ENCODE data around the gene SPTLC3. TPM values are rescaled to one million over a fixed set of nuclear protein-coding genes. Genes with fewer than 3 reads are reported as not detected.

SPTLC3 gene
- polyA plus RNA-seq, 3 donors = 0.01 TPM; not detected in 2

DNA sequence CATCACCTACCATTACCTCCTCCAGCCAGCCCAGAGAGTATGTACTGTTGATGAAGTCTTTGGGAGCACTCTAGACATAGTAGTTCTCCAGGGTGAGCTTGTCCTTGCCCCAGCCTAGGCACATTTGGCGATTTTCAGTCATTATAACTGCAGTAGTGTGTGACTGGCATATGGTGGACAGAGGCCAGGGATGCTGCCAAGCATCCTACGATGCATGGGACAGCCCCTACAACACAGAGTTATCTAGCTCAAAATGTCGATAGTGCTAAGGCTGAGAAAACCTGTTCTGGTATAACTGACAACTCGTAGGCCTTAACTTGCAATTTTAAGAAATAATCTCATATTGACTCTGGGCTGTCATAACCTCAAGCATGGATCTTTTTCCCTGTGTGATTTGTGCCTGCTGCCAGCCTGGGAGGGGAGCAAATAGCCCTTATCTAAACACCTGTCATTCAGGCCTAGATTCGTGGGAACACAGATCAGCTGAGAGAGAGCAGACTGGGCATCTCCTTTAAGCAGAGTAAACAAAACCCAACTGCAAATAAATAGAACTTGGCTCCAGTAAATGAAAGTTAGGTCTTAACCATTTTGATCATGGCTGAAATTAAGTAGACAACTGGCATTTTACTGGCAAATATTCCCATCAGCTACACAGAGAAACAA, 102.6 kb downstream of the SPTLC3 start:
- no peak overlapping the region for H3K27ac Mint-ChIP-seq
- H3K9me3 ChIP-seq (replicated peaks in 1 of 2; ENCODE audit: control insufficient read depth in 1 of 2, insufficient read depth in 1 of 2, low read length in 2 of 2) = no peaks in the 10 kb centered on the region
- TF ChIP-seq, protein P1, sequence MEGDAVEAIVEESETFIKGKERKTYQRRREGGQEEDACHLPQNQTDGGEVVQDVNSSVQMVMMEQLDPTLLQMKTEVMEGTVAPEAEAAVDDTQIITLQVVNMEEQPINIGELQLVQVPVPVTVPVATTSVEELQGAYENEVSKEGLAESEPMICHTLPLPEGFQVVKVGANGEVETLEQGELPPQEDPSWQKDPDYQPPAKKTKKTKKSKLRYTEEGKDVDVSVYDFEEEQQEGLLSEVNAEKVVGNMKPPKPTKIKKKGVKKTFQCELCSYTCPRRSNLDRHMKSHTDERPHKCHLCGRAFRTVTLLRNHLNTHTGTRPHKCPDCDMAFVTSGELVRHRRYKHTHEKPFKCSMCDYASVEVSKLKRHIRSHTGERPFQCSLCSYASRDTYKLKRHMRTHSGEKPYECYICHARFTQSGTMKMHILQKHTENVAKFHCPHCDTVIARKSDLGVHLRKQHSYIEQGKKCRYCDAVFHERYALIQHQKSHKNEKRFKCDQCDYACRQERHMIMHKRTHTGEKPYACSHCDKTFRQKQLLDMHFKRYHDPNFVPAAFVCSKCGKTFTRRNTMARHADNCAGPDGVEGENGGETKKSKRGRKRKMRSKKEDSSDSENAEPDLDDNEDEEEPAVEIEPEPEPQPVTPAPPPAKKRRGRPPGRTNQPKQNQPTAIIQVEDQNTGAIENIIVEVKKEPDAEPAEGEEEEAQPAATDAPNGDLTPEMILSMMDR (IDR thresholded peaks at IDR 0.05) = no peak
- no peaks in the 10 kb centered on the region for H3K36me3 Mint-ChIP-seq
- no peak overlapping the region for H3K9ac ChIP-seq (ENCODE audit: insufficient read depth, low read length, poor library complexity, severe bottlenecking)
- H3K36me3 ChIP-seq (replicated peaks in 1 of 2; ENCODE audit: control insufficient read depth in 1 of 2, insufficient read depth in 2 of 2, low read length in 2 of 2) = no peaks in the 10 kb centered on the region
- no peak overlapping the region for H3K27ac ChIP-seq (ENCODE audit: low read depth in 1 of 2, low read length in 2 of 2)
- H3K4me1 ChIP-seq (ENCODE audit: control insufficient read depth in 1 of 2, insufficient read depth in 2 of 2, low read length in 2 of 2) = no peaks in the 10 kb centered on the region
- H3K9me3 Mint-ChIP-seq = no peaks in the 10 kb centered on the region
- H3K4me3 Mint-ChIP-seq = no peak overlapping the region
- no peaks in the 10 kb centered on the region for H3K4me1 Mint-ChIP-seq
- peaks cover 0 to under 1% (median 0%) of the 10 kb centered on the region in 3 donors for H3K27me3 Mint-ChIP-seq (ENCODE audit: low read depth in 3 of 3)
- no peaks in the 10 kb centered on the region for H3K27me3 ChIP-seq (ENCODE audit: control insufficient read depth in 2 of 2, insufficient read depth in 2 of 2, low read length in 2 of 2)
- DNase-seq = no peak
- H3K4me2 ChIP-seq (replicated peaks; ENCODE audit: extremely low read depth, low read length, poor library complexity, severe bottlenecking) = no peak overlapping the region
- H3K4me3 ChIP-seq (replicated peaks in 1 of 3; ENCODE audit: low read depth in 2 of 3, low read length in 3 of 3) = no peak overlapping the region
- H2AFZ ChIP-seq (ENCODE audit: insufficient read depth, low read depth, low read length, poor library complexity, severe bottlenecking) = no peak overlapping the region
- WGBS (ENCODE audit: insufficient coverage) = 94% methylated on average over 4 of the region's 5 CpGs
- no peaks in the 10 kb centered on the region for H4K20me1 ChIP-seq (ENCODE audit: insufficient read depth, low read length)
- intact Hi-C loops (cut with micrococcal nuclease) = no loop called here
- no peaks in the 10 kb centered on the region for H3K79me2 ChIP-seq (ENCODE audit: insufficient read depth, low read length)

DNA sequence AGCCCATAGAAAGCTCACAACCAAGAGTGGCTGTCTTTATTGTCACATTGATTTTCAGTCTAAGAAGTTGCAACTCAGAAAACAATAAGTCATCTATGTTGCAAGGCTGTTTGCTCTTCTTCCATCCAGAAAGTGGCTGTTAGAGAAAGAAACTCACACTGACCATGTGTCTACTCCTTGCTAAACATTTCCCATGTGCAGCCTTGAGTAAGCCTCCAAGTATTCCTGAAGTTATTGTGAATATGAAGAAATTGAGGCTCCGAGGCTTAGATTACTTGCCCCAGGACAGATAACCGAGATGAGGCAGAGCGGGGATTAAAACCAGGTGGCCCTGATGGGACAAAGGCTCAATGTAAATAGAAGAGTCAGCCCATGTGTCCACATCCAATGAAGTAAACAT, 105.0 kb downstream of the SPTLC3 start:
- no peak overlapping the region for H3K9ac ChIP-seq (ENCODE audit: insufficient read depth, low read length, poor library complexity, severe bottlenecking)
- DNase-seq = no peak
- intact Hi-C loops (cut with micrococcal nuclease) = no loop called here
- H4K20me1 ChIP-seq (ENCODE audit: insufficient read depth, low read length) = no peaks in the 10 kb centered on the region
- TF ChIP-seq, protein P1 (IDR thresholded peaks at IDR 0.05) = no peak
- H3K27ac ChIP-seq (ENCODE audit: low read depth in 1 of 2, low read length in 2 of 2) = no peak overlapping the region
- H2AFZ ChIP-seq (ENCODE audit: insufficient read depth, low read depth, low read length, poor library complexity, severe bottlenecking) = no peak overlapping the region
- no peaks in the 10 kb centered on the region for H3K27me3 ChIP-seq (ENCODE audit: control insufficient read depth in 2 of 2, insufficient read depth in 2 of 2, low read length in 2 of 2)
- H3K79me2 ChIP-seq (ENCODE audit: insufficient read depth, low read length) = no peaks in the 10 kb centered on the region
- no peaks in the 10 kb centered on the region for H3K9me3 ChIP-seq (replicated peaks in 1 of 2; ENCODE audit: control insufficient read depth in 1 of 2, insufficient read depth in 1 of 2, low read length in 2 of 2)
- no peaks in the 10 kb centered on the region for H3K36me3 ChIP-seq (replicated peaks in 1 of 2; ENCODE audit: control insufficient read depth in 1 of 2, insufficient read depth in 2 of 2, low read length in 2 of 2)
- H3K4me1 ChIP-seq (ENCODE audit: control insufficient read depth in 1 of 2, insufficient read depth in 2 of 2, low read length in 2 of 2) = no peaks in the 10 kb centered on the region
- no peak overlapping the region for H3K4me2 ChIP-seq (replicated peaks; ENCODE audit: extremely low read depth, low read length, poor library complexity, severe bottlenecking)
- Mint-ChIP-seq H3K9me3 (no peaks in the 10 kb centered on the region), H3K27me3 (ENCODE audit: low read depth in 3 of 3) (no peaks in the 10 kb centered on the region), H3K4me3 (no peak overlapping the region), H3K36me3 (no peaks in the 10 kb centered on the region), H3K4me1 (no peaks in the 10 kb centered on the region), H3K27ac (no peak overlapping the region)
- H3K4me3 ChIP-seq (replicated peaks in 1 of 3; ENCODE audit: low read depth in 2 of 3, low read length in 3 of 3) = no peak overlapping the region
- no CpG with 5 or more reads among the region's 3 CpGs for WGBS (ENCODE audit: insufficient coverage)

Data from CD14-positive monocyte (primary cell).